TTC549 (cell line): ENCODE data around the gene SCG3.

Source experiments
- FAIRE-seq: peaks from 2 replicates; lab custom pipeline; 2012; peaks lifted over from hg19 to GRCh38; lab: Jason Lieb, UNC

Gene SCG3

DNA sequence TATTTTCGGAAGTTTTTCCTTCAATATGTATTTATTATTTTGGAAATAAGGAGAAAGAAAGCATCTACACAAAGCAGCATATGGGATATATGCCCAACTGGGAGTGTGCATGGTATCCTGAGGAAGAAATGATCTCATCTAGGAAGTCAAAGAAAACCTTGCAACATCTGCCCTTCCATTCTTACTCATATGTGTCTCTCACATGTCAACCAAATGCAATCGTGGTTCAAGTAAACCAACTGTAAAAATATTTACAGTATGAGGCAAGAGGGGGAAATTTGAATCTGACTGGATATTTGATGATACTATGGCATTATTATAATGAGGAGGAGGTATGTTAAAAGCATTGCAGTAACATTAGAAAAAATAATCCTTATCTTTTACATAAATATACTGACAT is 3.2 kb upstream of the SCG3 start:
- no peak for FAIRE-seq

DNA sequence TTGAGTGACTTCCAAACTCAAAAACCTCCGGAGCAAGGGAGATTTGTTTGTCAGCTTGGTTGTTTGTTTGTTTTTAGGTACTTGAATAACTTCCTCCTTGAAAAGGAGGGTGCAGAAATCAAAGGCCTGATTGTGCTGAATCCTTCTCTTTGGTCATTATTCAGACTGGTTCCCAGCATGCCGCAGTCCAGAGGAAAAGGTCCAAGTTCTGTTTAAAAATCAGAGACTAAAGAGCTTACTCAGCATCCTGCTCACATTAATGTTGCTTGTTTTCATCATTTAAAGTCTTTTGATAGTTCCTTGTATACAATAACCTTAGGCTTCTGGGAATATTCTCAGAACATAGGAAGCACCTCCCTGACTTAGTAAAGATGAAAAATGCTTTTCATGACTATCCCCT is 982 bp upstream of the SCG3 start:
- no peak for FAIRE-seq

DNA sequence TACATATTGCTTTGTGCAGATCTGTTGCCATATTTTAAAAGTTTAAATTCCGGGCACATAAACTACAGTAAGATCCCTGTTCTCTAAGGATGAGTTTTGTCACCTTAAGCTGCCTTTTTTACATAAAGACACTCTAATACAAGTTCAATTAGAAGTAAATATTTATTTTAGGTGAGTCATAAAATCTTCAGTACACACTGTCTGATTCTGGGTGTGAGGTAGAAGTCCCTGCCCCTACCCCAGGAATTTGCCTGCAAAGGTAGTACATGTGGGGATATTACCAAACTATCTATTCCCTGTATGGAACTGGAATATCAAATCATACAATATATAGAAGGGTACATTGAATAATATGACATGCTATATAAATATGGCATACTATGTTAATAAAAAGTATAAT is 6.3 kb downstream of the SCG3 start:
- FAIRE-seq: no peak

DNA sequence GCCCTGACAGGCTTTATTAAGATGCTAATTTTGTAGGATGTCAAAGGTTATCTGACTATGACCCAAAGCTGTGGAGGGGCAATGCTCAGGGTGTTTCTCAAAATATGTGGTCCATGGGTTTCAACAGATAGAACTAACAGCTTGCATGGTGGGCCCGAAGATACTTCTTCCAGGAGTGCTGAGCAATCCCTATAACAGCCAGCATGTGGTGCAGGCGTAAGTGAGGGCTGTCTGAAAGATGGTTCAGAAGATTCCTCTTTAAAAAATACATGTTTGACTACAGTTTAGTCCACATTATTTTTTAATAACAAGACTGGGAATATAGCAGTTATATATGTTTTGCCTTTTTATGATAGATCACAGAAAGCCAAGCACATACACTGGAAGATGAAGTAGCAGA is 7.6 kb downstream of the SCG3 start:
- no peak for FAIRE-seq

DNA sequence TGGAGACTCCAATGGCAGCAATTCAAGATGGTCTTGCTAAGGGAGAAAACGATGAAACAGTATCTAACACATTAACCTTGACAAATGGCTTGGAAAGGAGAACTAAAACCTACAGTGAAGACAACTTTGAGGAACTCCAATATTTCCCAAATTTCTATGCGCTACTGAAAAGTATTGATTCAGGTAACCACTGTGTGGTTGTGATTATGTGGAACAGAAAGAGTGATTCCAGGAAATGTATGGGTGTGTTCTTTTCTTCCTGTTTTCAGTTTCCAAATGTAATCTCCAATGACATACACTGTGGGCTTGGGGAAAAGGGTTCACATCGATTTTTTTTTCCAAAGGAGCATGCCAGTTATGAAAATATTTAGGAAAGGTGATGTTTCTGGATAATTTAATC is 10.9 kb downstream of the SCG3 start:
- FAIRE-seq: no peak

DNA sequence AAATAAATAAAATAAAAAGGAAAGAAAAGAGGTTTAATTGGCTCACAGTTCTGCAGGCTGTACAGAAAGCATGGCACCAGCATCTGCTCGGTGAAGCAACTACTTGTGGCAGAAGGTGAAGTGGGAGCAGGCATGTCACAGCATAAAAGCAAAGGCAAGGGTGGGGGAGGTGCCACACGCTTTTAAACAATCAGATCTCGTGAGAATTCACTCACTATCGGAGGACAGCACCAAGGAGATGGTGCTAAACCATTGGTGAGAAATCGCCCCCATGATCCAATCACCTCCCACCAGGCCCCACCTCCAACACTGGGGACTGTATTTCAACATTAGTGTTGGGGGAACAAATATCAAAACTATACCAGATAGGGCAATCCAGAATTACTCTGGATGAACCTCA is 15.3 kb downstream of the SCG3 start:
- no peak for FAIRE-seq

DNA sequence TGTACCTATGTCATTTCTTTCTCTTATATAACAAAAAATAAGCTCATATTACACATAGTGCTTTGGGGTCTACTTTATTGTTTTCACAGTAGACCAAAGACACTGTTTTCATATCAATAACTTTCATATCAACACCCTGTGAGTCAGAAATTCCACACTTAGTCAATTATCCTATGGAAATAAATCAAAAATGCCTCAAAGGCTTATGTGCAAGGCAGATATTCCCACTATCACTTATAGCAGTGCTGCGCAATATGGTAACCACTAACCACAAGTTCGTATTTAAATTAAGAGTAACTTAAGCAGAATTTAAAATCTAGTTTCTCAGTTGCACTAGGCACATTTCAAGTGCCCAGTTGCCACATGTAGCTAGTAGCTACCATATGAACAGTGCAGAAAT is 15.9 kb downstream of the SCG3 start:
- FAIRE-seq: no peak

DNA sequence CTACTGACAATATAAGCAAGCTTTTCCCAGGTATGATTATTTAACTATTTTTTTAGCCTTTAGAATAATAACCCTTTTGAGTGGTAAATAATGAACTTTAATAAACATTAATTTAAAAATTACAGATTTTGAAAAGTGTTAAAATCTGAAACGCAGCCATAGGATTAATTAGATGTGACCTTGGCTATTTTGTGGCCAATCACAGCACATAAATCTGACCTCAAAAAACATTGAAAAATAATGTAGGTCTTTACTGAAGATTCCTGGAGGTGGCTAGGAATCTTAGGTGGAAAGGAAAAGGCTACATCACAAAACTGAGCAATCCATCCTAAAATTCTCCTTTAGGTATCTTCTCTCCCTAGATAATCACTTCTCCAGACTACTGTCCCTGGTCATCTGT is 18.1 kb downstream of the SCG3 start:
- no peak for FAIRE-seq

DNA sequence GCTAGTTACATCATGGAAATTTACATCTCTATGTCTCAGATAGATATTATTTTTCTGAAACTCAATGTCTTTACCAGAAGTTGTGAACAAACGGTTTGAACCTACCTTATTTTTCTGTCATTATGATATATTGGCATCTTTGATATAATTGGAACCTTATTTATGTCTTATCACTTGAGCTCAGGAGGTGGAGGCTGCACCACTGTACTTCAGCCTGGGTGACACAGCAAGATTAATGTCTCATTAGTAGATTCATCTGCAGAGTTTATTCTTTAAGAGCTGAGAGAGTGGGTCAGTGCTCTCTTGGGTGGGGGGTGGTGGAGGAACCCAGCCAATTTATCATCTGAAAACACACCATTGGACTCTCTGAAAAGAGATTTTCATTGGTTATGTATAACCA is 21.4 kb downstream of the SCG3 start:
- FAIRE-seq: no peak

DNA sequence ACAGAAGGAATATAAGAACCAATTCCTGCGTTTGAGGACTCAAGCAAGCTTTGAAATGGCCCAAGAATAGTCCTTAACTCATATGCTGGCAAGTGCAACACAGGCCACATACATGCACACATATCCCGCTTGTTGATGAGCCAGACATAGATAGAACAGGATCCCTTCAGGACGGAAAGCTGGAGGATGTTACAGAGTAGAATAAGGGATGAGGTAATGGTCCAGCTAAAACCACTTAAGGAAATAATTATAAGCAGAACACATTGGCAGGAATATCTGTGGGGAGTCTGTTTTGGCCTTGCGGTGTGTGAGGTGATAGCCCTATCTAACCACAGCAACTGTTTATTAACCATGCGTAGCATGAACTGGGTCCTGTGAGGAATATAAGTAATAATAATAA is 25.0 kb downstream of the SCG3 start:
- FAIRE-seq: no peak

DNA sequence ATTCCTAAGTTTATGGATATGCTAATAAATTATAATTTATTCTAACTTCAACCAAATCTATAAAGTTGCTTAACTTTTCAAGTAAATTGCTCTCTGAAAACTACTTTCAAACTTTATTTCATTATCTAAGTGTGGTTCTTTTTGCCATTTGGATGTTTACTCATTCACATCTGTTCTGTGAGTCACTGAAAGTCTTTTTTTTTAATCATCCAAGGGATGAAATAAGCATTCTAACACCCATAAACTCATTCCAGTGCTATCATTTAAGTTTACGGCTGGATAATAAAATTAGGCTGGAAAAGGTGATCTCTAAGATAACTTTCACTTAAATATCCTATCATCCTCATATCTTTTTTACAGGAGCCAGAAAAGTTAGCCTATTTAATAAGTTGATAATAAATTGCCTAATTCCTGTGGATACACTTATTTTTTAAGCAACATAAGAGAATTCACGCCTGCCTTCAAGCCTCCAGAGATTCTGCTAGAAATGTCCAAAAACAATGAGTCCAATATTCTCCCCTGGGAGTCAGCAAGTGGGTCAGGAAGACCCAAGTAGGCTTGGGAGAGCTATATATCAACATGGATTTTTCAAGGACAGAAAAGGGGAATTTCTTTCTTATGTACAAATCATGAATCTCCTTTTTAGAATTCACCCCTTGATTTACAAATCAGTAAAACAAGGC is 25.8 kb downstream of the SCG3 start:
- FAIRE-seq: no peak

DNA sequence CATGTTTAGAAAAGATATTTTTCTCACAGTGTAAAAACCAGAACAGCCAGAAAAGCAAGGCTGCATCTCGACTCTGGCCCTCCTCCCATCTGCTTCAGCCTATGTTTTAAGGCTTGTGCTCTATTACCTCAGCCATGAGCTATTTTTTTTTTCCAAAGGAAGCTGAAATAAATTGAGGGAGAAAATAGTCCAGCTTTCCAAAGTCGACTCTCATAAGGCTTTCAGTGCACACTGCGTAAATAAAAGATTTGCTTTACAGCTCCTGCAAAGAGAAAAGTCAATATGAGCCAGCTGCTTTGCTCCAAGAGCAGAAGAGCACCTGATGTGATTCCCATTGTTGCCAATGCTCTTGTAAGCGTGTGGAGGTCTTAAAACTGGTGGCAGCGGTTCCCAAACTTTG is 26.7 kb downstream of the SCG3 start:
- FAIRE-seq: no peak

DNA sequence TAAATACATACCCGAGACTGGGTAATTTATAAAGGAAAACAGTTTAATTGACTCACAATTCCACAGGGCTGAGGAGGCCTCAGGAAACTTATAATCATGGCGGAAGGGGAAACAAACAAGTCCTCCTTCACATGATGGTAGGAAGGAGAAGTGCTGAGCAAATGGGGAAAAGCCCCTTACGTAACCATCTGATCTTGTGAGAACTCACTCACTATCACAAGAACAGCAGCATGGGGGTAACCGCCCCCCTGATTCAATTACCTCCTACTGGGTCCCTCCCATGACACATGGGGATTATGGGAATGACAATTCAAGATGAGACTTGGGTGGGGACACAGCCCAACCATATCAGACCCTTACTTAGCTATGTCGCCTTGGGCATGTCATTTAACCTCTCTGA is 27.7 kb downstream of the SCG3 start:
- no peak for FAIRE-seq

DNA sequence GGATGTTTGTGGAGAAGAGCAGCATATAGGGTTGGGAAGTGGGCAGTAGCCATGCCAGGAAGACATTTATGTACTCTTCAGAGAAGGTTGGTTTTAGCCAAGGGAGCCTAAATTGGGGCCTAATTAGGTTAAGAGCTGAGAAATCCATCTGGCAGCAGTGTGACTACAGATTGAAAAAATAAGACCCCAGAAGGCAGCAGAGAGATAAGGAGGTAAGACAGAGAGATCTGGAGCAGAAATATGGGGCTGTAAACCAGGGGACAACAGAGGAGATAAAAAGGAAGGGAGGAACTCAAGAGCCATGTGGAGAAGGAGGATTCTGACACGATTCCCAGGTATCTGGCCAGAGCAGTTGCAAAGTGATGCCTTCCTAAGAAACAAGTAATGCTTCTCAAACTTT is 32.9 kb downstream of the SCG3 start:
- no peak for FAIRE-seq

DNA sequence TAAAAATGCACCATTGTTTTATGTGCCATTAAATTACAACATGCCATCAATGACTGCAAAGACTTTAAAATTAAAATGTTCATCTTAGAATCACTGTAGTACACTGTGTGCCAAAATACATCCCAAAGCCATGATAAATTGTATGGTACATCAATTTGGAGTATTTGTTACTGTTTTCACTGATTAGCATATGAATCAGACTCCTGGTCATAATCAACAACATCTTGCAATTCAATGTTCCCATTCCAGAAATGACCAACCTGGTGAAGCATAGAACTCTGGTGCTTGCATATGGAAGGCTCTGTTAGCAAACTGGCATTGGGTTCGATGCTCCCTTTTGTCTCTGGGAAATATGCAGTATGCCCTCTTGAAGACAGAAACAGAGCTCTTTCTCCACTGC is 33.6 kb downstream of the SCG3 start:
- no peak for FAIRE-seq

DNA sequence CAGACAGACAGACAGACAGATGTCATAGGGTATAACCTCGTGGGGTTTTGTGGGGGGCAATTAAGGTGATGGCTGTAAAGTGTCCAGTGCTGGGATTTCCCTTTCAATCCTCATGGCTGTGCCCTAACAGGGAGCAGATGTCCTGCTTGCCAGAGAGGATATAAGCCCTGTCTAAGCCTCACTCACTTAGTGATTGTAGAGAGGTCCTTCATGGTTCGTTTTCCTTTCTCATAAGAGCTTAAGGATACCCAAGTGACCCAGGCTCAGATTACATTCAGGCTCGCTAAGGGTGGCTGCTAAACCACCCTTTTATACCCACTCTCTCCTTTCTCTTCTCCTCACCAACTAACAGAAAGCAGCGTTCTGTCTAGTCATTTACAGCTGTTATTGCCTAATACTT is 36.9 kb downstream of the SCG3 start:
- FAIRE-seq: no peak

DNA sequence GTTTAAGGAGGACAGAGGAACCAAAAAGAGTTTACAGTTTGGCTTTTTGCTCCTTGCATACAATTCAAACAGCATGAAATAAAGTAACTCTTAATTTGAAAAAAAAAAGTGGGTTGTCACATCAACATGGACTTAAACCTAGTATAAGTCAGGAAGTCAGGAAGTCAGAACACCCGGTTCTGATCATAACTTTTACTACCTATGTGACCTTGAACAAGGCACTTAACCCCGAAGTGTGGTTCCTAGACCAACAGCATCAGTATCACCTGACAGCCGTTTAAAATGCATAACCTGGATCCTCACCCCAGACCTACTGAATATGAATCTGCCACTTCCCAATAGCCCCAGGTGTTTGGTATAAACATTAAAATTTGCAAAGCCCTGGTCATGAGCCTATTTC is 37.4 kb downstream of the SCG3 start:
- no peak for FAIRE-seq

DNA sequence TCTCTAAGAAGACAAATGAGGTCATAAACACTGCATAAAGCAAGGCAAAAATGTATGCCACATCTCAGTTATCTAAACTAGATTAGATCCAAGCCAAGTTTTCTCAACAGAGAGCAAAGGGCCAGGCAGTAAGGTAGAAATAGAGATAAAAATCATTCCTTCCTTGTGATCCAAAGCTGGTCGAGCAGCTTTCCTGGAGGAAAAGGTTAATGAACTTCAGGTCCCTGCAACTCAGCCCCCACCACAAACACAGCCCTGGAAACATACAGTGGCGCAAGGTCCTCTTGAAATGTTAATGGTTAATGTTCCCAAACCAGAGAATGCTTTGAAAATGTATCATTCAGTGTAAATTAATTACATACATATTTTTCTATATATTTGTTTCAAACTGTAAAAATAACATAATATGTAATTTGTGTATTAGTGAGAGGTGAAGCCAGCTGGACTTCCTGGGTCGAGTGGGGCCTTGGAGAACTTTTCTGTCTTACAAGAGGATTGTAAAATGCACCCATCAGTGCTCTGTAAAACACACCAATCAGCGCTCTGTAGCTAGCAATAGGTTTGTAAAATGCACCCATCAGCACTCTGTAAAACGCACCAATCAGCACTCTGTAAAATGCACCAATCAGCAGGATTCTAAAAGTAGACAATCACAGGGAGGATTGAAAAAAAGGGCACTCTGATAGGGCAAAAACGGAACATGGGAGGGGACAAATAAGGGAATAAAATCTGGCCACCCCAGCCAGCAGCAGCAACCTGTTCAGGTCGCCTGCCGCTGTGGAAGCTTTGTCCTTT is 39.1 kb downstream of the SCG3 start:
- no peak for FAIRE-seq

DNA sequence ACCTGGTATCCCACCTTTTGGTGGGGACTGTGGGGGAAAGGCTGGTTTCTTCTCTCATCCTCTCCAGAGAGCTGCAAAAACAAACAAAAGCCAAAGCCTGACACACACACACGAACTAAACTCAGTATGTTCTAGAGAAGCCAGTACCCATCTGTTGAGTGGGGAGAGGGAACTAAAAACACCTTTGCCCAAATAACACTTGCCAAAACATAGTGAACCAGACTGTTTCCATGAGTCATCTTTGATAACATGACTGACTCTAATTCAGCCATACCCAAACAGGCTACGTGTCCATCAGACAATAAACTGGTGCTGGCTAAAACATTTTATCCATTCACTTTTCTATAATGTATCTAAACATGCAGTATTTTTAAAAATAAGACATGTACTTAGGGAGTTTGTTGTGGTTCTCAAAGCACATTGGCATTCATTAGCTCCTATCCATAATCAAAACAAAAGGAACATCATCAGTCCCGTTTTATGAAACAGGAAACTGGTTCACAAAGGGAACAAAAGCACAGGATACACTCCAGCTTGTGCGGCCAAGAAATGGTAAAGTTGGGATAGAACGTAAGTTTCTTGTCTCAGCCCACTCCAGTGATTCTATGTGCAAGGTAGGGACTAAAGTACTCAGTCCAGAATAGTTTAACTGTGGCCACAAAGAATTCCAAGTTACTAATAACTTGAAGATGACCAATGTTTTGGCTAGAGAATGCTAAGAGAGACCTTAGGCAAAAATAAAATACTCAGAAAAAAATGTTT is 40.1 kb downstream of the SCG3 start:
- FAIRE-seq: no peak

DNA sequence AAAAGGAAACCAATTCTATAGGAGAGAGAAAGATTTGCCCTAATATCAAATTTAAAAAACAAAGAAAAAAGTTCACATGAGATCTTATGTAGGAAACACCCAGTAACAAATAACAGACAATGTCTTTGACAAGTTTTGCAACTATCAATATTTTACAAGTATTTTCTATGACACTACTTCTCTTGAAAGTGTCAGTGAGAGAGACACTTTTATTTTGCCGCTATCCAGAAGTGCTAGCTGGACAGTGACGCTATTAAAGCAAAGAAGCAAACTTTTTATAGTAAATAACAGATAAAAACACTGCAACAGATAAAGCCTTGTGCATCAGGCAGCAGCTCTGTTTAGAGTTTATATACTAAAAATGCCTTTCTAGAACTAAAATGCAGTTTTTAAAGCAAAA is 42.9 kb downstream of the SCG3 start:
- no peak for FAIRE-seq

DNA sequence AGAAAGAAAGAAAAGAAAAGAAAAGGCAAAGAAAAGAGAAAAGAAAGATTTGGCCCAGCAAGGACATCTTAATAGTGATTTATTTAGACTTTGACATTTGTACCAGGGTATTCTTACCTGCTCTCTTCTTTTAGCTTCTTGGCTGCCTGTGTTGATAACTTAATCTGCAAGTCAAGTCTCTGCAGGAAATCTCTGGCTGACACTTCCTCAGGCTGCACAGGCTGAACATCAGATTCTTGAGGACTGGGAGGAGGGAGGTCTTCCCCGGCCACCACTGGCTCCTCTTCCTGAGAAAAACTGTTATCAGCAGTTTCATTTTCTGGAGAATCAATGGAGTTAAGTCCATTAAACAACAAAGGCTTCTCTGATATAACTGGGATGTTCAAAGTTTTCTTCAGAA is 43.4 kb downstream of the SCG3 start:
- FAIRE-seq: no peak

DNA sequence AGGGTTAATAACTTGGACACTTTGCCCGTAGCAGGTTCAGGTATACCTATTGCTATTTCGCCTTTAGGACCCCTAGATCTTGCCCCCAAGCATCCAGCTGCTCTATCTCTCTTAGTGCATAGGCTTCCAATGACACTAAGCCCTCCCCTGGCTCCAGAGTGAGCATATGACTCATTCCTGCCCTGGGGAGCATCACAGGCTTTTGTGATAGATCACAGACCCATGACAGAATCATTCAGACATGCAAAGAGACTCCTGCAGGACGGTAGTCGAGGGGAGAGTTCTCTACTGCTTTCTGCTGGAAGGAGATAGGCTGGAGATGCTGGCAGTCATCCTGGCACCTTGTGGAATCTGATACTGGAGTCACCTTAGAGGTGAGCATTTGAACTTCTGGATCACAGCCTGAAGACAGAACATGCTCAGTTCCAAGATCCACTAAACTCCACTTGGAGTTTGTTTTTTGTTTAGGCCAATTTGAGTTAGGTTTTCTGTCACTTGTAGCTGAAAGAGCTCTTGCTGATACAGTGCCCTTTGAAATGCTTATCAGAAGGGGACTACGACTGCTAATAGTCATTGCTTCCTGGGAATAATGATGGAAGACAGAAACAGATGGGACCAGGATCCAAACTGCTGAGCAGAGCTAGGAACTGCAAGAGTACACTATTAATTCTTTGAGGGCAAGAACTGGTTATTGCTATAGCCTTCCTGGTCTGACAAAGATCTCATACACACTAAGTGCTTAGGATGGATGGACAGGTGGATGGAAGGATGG is 45.2 kb downstream of the SCG3 start:
- no peak for FAIRE-seq
